Kidney (tissue), 14 donors: ENCODE measurements around the gene SMOC1. TPM values are rescaled to one million over a fixed set of nuclear protein-coding genes. Genes with fewer than 3 reads are reported as not detected.

Experiments used
- DNase-seq, 5 donors: peaks; one replicate each; pipeline ENCODE4 v3.0.0-alpha.2; 2013 to 2020
- FAIRE-seq: peaks from 2 replicates; lab custom pipeline; 2012; peaks lifted over from hg19 to GRCh38; lab: Jason Lieb, UNC
- H3K27ac ChIP-seq, 2 donors: one replicate each; pipeline ENCODE4 v1.7.0; 2013; ENCODE audit warnings: low read depth in 2 of 2, low read length in 2 of 2, inconsistent platforms in 1 of 2
- H3K27me3 ChIP-seq: one replicate; pipeline ENCODE4 v1.7.1; 2013; ENCODE audit warnings: low read length, inconsistent platforms; ENCODE audit not compliant: control insufficient read depth, insufficient read depth
- H3K36me3 ChIP-seq, 3 donors: one replicate each; pipeline versions ENCODE4 v1.7.0 to v1.7.1; 2013; ENCODE audit warnings: low read length in 3 of 3, control low read depth in 1 of 3, inconsistent platforms in 1 of 3; ENCODE audit not compliant: insufficient read depth in 3 of 3, control insufficient read depth in 2 of 3
- H3K4me1 ChIP-seq, 3 donors: one replicate each; pipeline versions ENCODE4 v1.7.0 to v1.7.1; 2013; ENCODE audit warnings: low read length in 3 of 3, inconsistent platforms in 1 of 3, low read depth in 1 of 3; ENCODE audit not compliant: control insufficient read depth in 2 of 3, insufficient read depth in 2 of 3
- H3K4me3 ChIP-seq, 3 donors: one replicate each; pipeline versions ENCODE4 v1.7.0 to v1.8.1; 2013; ENCODE audit warnings: low read length in 3 of 3, control low read depth in 1 of 3, inconsistent platforms in 1 of 3
- H3K9ac ChIP-seq, 3 donors: one replicate each; pipeline versions ENCODE4 v1.7.0 to v1.7.1; 2013; ENCODE audit warnings: low read length in 3 of 3, control low read depth in 1 of 3, inconsistent platforms in 1 of 3
- H3K9me3 ChIP-seq, 3 donors: one replicate each; pipeline versions ENCODE4 v1.7.0 to v1.7.1; 2013; ENCODE audit warnings: low read length in 3 of 3, control low read depth in 1 of 3, inconsistent platforms in 1 of 3; ENCODE audit not compliant: control insufficient read depth in 2 of 3, insufficient read depth in 1 of 3
- intact Hi-C: fragments of 100-400 bp; cut with DNase I; formaldehyde crosslinking; loops from one replicate; pipeline ENCODE4 v1.11.1; 2022
- polyA plus RNA-seq: library from polyadenylated mRNA; stranded (reverse); fragments of 350-450 nt; fragmentation: Illumina TruSeq; extraction: RNeasy Lipid Tissue Mini Kit (QIAGEN cat#74804); gene quantifications from one replicate; pipeline ENCODE4 v1.2.3, GENCODE V29; 2014; ENCODE audit warnings: low read depth, low replicate concordance; ENCODE audit not compliant: insufficient read depth
- total RNA-seq: library from RNA; stranded (reverse); fragmentation: NEBNext Ultra II Directional; extraction: Animal tissue kit (Norgen Biotek cat#: 25700); gene quantifications from one replicate; pipeline ENCODE4 v1.2.1, GENCODE V29; 2021
- TF ChIP-seq, protein P1 (sequence below): IDR thresholded peaks from 3 replicates; pipeline ENCODE4 v1.5.1; 2012; ENCODE audit warnings: mild to moderate bottlenecking, moderate library complexity, borderline replicate concordance; ENCODE audit not compliant: insufficient read depth; ENCODE audit errors: extremely low read depth
- donor health status: control.
- donor health status: control.
- donor health status: control.
- donor health status: control.
- donor health status: control.
- donor health status: DM: yes; HTN: yes; CAD: no.
- donor health status: Normal renal cell carcinoma (clear cell type).

The SMOC1 gene
- total and polyA plus RNA-seq, 2 donors from 2014 or later = 1.2 to 2.8 TPM

DNA sequence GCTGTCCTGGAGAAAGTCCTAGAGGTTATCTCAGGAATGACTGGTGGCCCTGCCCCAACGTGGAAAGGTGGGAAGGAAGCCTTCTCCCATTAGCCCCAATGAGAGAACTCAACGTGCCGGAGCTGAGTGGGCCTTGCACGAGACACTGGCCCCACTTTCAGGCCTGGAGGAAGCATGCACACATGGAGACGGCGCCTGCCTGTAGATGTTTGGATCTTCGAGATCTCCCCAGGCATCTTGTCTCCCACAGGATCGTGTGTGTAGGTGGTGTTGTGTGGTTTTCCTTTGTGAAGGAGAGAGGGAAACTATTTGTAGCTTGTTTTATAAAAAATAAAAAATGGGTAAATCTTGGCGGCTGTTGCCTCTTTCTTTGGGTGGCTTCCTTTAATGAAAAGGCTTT is 152.8 kb downstream of the SMOC1 start:
- H3K27ac ChIP-seq = no peak overlapping the region
- H3K4me3 ChIP-seq = no peak overlapping the region
- TF ChIP-seq, protein P1, sequence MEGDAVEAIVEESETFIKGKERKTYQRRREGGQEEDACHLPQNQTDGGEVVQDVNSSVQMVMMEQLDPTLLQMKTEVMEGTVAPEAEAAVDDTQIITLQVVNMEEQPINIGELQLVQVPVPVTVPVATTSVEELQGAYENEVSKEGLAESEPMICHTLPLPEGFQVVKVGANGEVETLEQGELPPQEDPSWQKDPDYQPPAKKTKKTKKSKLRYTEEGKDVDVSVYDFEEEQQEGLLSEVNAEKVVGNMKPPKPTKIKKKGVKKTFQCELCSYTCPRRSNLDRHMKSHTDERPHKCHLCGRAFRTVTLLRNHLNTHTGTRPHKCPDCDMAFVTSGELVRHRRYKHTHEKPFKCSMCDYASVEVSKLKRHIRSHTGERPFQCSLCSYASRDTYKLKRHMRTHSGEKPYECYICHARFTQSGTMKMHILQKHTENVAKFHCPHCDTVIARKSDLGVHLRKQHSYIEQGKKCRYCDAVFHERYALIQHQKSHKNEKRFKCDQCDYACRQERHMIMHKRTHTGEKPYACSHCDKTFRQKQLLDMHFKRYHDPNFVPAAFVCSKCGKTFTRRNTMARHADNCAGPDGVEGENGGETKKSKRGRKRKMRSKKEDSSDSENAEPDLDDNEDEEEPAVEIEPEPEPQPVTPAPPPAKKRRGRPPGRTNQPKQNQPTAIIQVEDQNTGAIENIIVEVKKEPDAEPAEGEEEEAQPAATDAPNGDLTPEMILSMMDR = no peak
- H3K4me1 ChIP-seq = no peaks in the 10 kb centered on the region
- H3K9ac ChIP-seq = no peak overlapping the region
- no peaks in the 10 kb centered on the region for H3K27me3 ChIP-seq
- FAIRE-seq = no peak
- intact Hi-C loops = no loop called here
- DNase-seq = no peak
- no peaks in the 10 kb centered on the region for H3K9me3 ChIP-seq
- no peaks in the 10 kb centered on the region for H3K36me3 ChIP-seq

DNA sequence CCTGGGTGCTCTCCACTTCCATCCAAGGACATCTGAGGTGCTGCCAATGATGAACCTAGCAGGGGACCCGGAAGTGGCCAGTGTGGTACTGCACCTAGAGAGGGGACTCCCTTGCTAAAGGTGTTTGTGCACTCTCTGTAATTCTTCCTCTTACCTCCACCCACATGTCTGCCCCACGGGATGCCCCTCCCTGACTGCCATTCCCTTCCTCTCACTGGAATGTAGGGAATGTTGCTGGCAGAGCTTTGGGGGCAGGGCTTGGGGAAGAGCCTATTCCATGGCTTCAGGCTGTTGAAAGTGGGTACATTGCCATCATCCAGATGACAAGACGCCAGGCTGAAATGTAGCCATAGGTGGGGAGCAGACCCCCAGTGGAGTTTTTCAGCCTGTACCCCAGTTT is 153.2 kb downstream of the SMOC1 start:
- H3K27ac ChIP-seq = no peak overlapping the region
- no peak overlapping the region for H3K9ac ChIP-seq
- DNase-seq (no peak), FAIRE-seq (no peak)
- H3K27me3 ChIP-seq = no peaks in the 10 kb centered on the region
- no peaks in the 10 kb centered on the region for H3K4me1 ChIP-seq
- H3K36me3 ChIP-seq = no peaks in the 10 kb centered on the region
- intact Hi-C loops = no loop called here
- no peak overlapping the region for H3K4me3 ChIP-seq
- H3K9me3 ChIP-seq = no peaks in the 10 kb centered on the region
- TF ChIP-seq, protein P1 = no peak

DNA sequence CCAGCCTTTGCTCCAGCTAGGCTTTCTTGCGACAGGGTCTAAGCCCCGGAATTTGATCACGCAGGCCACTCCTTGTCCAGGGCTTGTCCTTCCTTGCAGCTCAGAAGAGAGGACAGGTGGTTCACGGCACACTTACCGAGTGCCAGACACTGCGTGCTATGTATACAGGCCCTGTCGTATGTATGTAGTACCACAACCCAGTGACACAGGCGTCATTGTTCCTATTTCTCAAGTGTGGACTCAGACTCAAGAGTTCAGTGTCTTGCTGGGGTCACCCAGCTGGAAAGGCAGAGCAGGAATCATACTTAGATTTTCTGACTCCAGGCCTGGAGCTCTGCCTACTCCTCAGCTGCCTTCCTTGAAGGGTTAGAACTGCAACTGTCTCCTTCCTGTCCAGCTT is 153.9 kb downstream of the SMOC1 start:
- H3K9ac ChIP-seq = no peak overlapping the region
- H3K27me3 ChIP-seq = no peaks in the 10 kb centered on the region
- TF ChIP-seq, protein P1 = no peak
- H3K4me3 ChIP-seq = no peak overlapping the region
- intact Hi-C loops = no loop called here
- H3K9me3 ChIP-seq = no peaks in the 10 kb centered on the region
- DNase-seq = no peak
- no peak for FAIRE-seq
- H3K27ac ChIP-seq = no peak overlapping the region
- H3K4me1 ChIP-seq = no peaks in the 10 kb centered on the region
- no peaks in the 10 kb centered on the region for H3K36me3 ChIP-seq

DNA sequence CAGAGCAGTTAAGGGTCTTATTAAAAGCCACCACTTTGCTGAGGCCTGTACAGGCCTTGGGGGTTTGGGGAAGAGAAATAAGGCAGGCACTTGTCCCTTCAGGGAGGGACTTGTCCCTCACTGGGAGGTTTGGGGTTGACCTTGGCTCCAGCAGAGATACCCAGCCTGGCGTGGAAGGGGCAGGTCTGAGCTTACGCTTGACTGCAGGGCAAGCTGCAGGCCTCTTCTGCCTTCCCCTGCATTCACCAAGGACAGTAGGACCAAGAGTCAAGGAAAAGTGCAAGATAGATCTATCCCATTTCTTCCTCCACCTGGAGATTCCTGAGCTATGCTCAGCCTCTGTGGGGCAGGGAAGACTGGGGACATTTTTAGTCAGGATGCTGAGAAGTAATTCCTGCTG is 154.3 kb downstream of the SMOC1 start:
- no peaks in the 10 kb centered on the region for H3K27me3 ChIP-seq
- no peak for FAIRE-seq
- no peak for DNase-seq
- H3K36me3 ChIP-seq = no peaks in the 10 kb centered on the region
- H3K9ac ChIP-seq = no peak overlapping the region
- no peaks in the 10 kb centered on the region for H3K4me1 ChIP-seq
- no peaks in the 10 kb centered on the region for H3K9me3 ChIP-seq
- intact Hi-C loops = no loop called here
- H3K27ac ChIP-seq = no peak overlapping the region
- TF ChIP-seq, protein P1 = no peak
- no peak overlapping the region for H3K4me3 ChIP-seq
